GM12872 (cell line): Measurements from ENCODE around the gene ART5.

Experiments
- TF ChIP-seq, protein P1 (sequence below): IDR thresholded peaks from 3 replicates; pipeline ENCODE4 v1.5.1; 2011; ENCODE audit warnings: low read depth, mild to moderate bottlenecking, low read length, moderate library complexity; ENCODE audit not compliant: insufficient read depth

ART5 gene

GRCh38 chr11:3675971-3676370, 34.2 kb upstream of the ART5 start:
- TF ChIP-seq, protein P1, sequence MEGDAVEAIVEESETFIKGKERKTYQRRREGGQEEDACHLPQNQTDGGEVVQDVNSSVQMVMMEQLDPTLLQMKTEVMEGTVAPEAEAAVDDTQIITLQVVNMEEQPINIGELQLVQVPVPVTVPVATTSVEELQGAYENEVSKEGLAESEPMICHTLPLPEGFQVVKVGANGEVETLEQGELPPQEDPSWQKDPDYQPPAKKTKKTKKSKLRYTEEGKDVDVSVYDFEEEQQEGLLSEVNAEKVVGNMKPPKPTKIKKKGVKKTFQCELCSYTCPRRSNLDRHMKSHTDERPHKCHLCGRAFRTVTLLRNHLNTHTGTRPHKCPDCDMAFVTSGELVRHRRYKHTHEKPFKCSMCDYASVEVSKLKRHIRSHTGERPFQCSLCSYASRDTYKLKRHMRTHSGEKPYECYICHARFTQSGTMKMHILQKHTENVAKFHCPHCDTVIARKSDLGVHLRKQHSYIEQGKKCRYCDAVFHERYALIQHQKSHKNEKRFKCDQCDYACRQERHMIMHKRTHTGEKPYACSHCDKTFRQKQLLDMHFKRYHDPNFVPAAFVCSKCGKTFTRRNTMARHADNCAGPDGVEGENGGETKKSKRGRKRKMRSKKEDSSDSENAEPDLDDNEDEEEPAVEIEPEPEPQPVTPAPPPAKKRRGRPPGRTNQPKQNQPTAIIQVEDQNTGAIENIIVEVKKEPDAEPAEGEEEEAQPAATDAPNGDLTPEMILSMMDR = no peak

DNA sequence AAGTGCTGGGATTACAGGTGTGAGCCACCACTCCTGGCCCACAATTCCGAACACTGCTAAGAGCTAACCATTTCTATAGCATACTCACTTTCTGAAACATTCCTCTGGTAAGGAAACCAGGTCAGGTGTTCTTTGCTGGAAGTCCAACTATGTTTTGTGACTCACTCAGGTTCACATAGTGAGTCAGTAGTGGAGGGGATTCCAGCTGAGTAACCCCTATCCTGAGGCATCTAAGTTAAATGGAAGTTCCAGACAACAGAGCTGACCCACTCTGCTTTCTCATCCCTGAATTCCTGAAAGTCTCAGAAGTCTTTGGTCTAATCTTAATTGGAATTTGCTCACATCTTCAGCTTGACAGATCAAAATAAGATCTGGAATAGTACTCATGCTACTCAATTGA, 32.4 kb upstream of the ART5 start:
- TF ChIP-seq, protein P1 = no peak

DNA sequence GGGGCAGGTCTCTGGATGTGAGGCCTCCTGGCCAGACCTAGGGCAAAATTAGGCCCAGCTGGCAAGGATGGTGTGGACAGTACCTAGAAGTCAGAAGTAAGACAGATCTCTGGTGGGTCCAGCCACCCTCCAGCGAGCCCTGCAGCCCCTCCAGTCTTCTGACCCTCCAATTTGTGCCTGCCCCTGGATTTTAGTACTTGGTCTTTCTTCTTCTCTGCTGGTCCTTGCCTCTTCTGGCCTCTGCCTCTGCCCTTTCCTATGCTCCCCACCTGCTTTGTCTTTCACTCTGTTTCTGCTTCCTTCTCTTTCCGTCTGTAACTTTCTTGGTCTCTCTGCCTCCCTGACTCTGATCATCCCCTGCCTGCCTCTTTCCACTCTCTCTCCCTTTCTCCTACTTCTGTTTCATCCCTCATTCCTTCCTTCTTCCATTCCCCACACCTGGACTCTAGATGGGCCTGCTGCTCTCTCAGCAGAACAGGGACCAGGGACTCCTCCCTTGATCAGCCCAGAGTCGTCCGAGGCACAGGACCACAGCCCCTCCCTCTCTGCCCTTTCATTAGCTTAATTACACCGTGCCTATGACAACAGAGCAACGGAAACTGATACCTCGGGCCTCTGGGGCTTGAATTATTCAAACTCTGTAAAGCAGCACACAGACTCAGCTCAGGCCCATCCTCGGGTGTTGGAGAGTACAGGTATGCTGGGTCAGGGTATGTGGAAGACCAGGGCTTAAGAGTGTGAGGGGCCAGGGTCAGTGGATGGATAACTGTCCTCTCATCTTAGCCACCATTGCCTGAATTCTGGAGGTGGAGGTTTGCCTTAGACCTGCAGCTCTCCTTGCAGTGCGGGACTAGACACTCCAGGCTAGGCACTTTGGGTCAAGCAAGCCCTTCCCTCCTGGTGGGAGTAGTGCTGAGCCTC, 29.8 kb upstream of the ART5 start, which contains the start of gene CHRNA10:
Gene CHRNA10 (minus strand): TSS at position 51 of the 921 bp plus-strand sequence. CDS start 72 bp downstream, outside the sequence.
- TF ChIP-seq, protein P1 = no peak

GRCh38 chr11:3669742-3670183, 28.0 kb upstream of the ART5 start:
- TF ChIP-seq, protein P1 = no peak

DNA sequence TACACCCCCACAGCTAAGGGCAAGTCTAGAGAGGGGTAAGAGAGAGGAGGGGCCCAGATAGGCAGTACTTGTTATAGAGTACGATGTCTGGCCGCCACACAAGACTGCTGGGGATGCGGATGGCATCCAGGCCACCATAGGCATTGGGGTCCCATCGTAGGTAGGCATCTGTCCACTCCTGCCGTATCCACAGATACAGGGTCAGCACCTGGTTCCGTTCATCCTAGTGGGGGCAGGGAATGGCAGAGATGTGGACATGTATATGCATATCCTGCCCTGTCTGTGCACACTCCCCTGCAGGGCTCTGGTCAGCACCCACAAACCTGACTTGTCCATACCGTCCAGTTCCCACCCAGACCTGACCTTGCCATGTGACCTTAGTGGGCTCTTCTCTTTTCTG, 27.3 kb upstream of the ART5 start:
- TF ChIP-seq, protein P1 = no peak

- TF ChIP-seq, protein P1 = no peak
Observed at GRCh38 chr11:3667149-3668035, 25.6 kb upstream of the ART5 start.

GRCh38 chr11:3666023-3666530, 24.3 kb upstream of the ART5 start:
- TF ChIP-seq, protein P1 = no peak
